NT2/D1 (cell line): ENCODE data around the gene ANTXRL.

Experiments used
- YY1 ChIP-seq: IDR thresholded peaks from 2 replicates; pipeline ENCODE4 v1.6.1; 2011; ENCODE audit not compliant: insufficient read length, insufficient read depth
- ZNF274 ChIP-seq: IDR thresholded peaks from 2 replicates; pipeline ENCODE4 v1.6.1; 2011; ENCODE audit warnings: mild to moderate bottlenecking, low read depth, low read length

DNA sequence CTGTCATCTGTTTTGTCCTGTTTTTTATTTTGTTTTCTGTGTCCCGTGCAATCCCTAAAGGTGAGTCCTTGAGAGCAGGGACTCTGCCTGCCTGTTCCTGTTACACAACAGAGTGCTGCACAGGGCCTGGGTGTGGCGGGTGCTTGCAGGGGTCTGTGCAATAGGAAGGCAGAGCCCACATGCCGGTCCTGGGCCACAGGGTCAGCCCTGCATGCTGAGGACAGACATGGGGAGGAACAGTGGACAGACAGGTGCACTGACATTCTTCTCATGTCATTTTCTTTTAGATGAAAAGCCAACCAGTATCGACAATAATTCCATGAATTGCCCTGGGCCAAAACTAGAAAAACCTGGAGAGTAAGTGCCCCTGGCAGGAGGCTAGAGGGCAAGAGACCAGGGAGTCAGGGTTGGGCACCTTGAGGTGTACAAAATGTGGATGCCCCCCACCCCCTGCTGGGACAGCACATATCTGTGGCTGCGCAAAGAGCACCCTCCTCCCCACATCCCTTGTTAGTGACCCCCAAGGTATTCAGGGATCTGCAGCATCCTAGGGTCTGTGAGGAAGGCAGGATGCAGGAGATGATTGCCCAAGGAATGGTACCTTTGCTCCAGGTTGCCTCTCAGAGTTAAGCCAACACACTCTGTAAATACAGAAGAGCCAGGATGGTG, 19.9 kb downstream of the ANTXRL start:
- TF ChIP-seq YY1 (no peak), ZNF274 (no peak)
